Stomach (tissue), 9 donors: ENCODE measurements around the gene FGFRL1. TPM values are rescaled to one million over a fixed set of nuclear protein-coding genes. Genes with fewer than 3 reads are reported as not detected.

Experiments used
- DNase-seq, 2 donors: peaks; one replicate each; pipeline versions ENCODE4 v3.0.0 to v3.0.0-alpha.2; 2013 to 2019
- H3K27ac ChIP-seq, 5 donors: fragments of 200-600 bp in 4 of 5; sonication (generic) in 4 of 5; one replicate each; pipeline ENCODE4 v1.5.1; 2013 to 2019; ENCODE audit warnings: mild to moderate bottlenecking in 1 of 5, moderate library complexity in 1 of 5
- H3K27me3 ChIP-seq, 3 donors: fragments of 200-600 bp; sonication (generic); one replicate each; pipeline ENCODE4 v1.5.1; 2017 to 2019; ENCODE audit warnings: mixed run types in 1 of 3
- H3K36me3 ChIP-seq, 4 donors: fragments of 200-600 bp; sonication (generic); 1 replicate in 3 of 4; 2 replicates in 1 of 4; pipeline ENCODE4 v1.5.1; 2016 to 2019
- H3K4me1 ChIP-seq, 4 donors: fragments of 200-600 bp; sonication (generic); one replicate each; pipeline ENCODE4 v1.5.1; 2016 to 2019
- H3K4me3 ChIP-seq, 4 donors: fragments of 200-600 bp; sonication (generic) in 3 of 4; one replicate each; pipeline ENCODE4 v1.5.1; 2016 to 2019; ENCODE audit warnings: mild to moderate bottlenecking in 1 of 4
- H3K9me3 ChIP-seq, 4 donors: fragments of 200-600 bp; sonication (generic); one replicate each; pipeline ENCODE4 v1.5.1; 2016 to 2019
- EP300 ChIP-seq: sonication (generic); formaldehyde crosslinking; IDR thresholded peaks from one replicate; pipeline ENCODE4 v1.6.1; 2017; ENCODE audit warnings: antibody characterized with exemption
- POLR2A ChIP-seq, 4 donors: fragments of 450-650 bp; IDR thresholded peaks; one replicate each; pipeline ENCODE4 v1.6.1; 2016; ENCODE audit warnings: antibody characterized with exemption in 4 of 4, control low read depth in 2 of 4, mild to moderate bottlenecking in 1 of 4, moderate library complexity in 1 of 4
- POLR2AphosphoS5 ChIP-seq, 3 donors: sonication (generic); formaldehyde crosslinking; IDR thresholded peaks; one replicate each; pipeline ENCODE4 v1.6.1; 2016; ENCODE audit warnings: antibody characterized with exemption in 3 of 3
- WGBS, 5 donors: extraction: QIAGEN DNeasy Blood & Tissue Kit in 3 of 5; methylation state at CpG; one replicate each; pipeline versions ENCODE4 v1.1.5 to v1.1.7; 2013 to 2018; 5-methylcytosine and 5-hydroxymethylcytosine counted together
- intact Hi-C: fragments of 100-400 bp; cut with DNase I; formaldehyde crosslinking; loops from one replicate; pipeline ENCODE4 v1.15.1; 2023; ENCODE audit warnings: low total_unique reads
- polyA plus RNA-seq, 3 donors: library from polyadenylated mRNA; stranded (reverse); fragments of 200-250 nt; gene quantifications; one replicate each; pipeline ENCODE4 v1.2.3, GENCODE V29; 2013
- total RNA-seq, 5 donors: library from RNA; depleted of rRNA; stranded (reverse); fragments of >200 nt; gene quantifications; one replicate each; pipeline versions ENCODE4 v1.1.0 to v1.2.3, GENCODE V29; 2014 to 2016
- TF ChIP-seq, protein P1 (sequence below), 7 experiments: fragments of 450-650 bp in 4 of 7; fragments of 200-600 bp in 3 of 7; sonication (generic) in 3 of 7; IDR thresholded peaks; one replicate each; pipeline ENCODE4 v1.5.1; 2016 to 2019; ENCODE audit warnings: antibody characterized with exemption in 7 of 7, control low read depth in 2 of 7, mild to moderate bottlenecking in 1 of 7
- donor health status: healthy with polysubstance abuse.
- donor health status: Bipolar disorder and iron deficiency.
- donor health status: healthy.

The FGFRL1 gene
- total and polyA plus RNA-seq, 8 donors: 3.5 to 42.7 (median 9.8) TPM

DNA sequence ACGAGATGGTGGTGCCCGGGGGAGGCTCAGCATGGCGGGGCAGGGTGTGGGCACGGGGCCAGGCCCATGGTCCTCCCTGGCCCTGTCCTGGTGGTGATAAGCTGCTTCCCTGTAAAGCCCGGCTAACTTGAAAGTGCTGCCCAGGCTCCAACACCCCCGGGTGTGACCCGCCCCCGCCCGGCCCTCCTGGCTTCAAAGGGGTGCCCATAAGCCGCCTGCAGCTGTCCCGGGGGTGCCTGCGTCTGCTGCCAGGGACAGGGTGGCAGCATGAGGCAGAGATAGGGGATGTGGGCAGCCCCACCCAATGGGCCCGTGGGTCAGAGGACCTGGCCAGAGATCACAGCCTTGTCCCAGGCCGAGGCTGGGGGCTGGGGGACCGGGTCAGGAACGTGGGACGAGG, 18.1 kb downstream of the FGFRL1 start:
- WGBS, 5 donors: 24 to 49% (median 33%) methylated on average over 5 to 17 of the region's 17 CpGs
- intact Hi-C loops: no loop called here
- H3K4me3 ChIP-seq: no peak overlapping the region
- peaks cover 17 to 60% (median 44%) of the 10 kb centered on the region in 4 donors for H3K4me1 ChIP-seq
- TF ChIP-seq, protein P1, sequence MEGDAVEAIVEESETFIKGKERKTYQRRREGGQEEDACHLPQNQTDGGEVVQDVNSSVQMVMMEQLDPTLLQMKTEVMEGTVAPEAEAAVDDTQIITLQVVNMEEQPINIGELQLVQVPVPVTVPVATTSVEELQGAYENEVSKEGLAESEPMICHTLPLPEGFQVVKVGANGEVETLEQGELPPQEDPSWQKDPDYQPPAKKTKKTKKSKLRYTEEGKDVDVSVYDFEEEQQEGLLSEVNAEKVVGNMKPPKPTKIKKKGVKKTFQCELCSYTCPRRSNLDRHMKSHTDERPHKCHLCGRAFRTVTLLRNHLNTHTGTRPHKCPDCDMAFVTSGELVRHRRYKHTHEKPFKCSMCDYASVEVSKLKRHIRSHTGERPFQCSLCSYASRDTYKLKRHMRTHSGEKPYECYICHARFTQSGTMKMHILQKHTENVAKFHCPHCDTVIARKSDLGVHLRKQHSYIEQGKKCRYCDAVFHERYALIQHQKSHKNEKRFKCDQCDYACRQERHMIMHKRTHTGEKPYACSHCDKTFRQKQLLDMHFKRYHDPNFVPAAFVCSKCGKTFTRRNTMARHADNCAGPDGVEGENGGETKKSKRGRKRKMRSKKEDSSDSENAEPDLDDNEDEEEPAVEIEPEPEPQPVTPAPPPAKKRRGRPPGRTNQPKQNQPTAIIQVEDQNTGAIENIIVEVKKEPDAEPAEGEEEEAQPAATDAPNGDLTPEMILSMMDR (IDR thresholded peaks at IDR 0.05): no peak
- no peak for TF ChIP-seq POLR2A (IDR thresholded peaks at IDR 0.05)
- no peak for TF ChIP-seq POLR2AphosphoS5 (IDR thresholded peaks at IDR 0.05)
- H3K36me3 ChIP-seq: peaks cover 7 to 16% (median 14%) of the 10 kb centered on the region in 4 donors
- H3K27ac ChIP-seq: peak overlapping the region in 1 of 5 donors; percentile 50
- H3K9me3 ChIP-seq: no peaks in the 10 kb centered on the region
- peak; percentile 47 to 78 for DNase-seq
- H3K27me3 ChIP-seq: peaks cover 0 to 53% (median 8%) of the 10 kb centered on the region in 3 donors

DNA sequence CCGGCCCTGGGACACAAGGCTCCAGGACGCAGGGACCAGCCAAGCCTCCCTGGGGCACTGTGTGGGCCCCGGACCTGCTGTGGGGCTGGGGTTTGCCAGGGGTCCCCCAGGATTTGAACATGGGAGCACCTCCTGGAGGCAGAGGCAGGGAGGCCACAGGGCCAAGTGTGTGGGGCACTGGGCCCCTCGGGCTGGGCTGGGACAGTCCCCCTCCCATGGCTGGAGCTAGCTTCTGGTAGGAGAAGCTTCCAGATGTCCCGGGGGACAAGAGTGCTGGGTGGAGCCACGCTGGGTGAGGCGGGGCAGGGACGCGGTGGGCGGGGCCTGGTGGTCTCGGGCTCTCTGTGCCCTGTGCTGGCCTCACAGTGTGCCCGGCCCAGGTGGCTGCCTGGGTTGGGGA, 18.6 kb downstream of the FGFRL1 start:
- 31 to 54% (median 42%) methylated on average over 6 to 12 of the region's 12 CpGs for WGBS, 5 donors

DNA sequence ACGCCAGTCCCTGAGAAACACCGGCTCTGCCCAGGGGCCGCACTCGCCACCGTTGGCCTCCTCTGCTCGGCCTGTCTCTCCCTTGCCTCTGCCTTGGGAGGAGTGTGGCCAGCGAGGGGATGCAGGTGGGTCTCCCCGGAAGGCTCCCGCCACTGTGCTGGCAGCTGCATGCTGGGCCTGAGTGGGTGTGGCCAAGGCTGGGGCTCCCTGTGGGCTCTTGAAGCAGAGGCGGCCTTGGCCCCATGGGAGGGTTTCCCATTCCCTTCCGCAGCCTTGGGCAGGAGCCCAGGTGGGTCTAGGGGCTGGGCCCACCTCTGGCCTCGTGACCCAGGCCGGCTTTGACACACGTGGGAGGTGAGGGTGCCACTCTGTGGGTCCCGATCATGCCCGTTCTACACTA, 19.1 kb downstream of the FGFRL1 start:
- Histone ChIP-seq H3K27me3 (peaks cover 0 to 53% (median 8%) of the 10 kb centered on the region in 3 donors), H3K4me1 (peaks cover 21 to 71% (median 54%) of the 10 kb centered on the region in 4 donors), H3K4me3 (no peak overlapping the region), H3K27ac (peak overlapping the region in 1 of 5 donors; percentile 50), H3K9me3 (no peaks in the 10 kb centered on the region), H3K36me3 (peaks cover 3 to 5% (median 4%) of the 10 kb centered on the region in 4 donors)
- TF ChIP-seq EP300 (no peak), POLR2AphosphoS5 (IDR thresholded peaks at IDR 0.05) (no peak), POLR2A (IDR thresholded peaks at IDR 0.05) (no peak)
- TF ChIP-seq, protein P1 (IDR thresholded peaks at IDR 0.05): no peak
- DNase-seq: peak; percentile 44 to 56
- intact Hi-C loops: no loop called here
- WGBS, 5 donors: 36 to 60% (median 46%) methylated on average over 11 to 16 of the region's 16 CpGs

More for the DNA sequence above, 18.6 kb downstream of the FGFRL1 start:
- peak overlapping the region in 1 of 5 donors; percentile 50 for H3K27ac ChIP-seq
- no peak overlapping the region for H3K4me3 ChIP-seq
- H3K4me1 ChIP-seq: peaks cover 17 to 66% (median 49%) of the 10 kb centered on the region in 4 donors
- peaks cover 0 to 53% (median 8%) of the 10 kb centered on the region in 3 donors for H3K27me3 ChIP-seq
- DNase-seq: peak; percentile 43 to 51
- peaks cover 7 to 11% (median 9%) of the 10 kb centered on the region in 4 donors for H3K36me3 ChIP-seq
- H3K9me3 ChIP-seq: no peaks in the 10 kb centered on the region
- intact Hi-C loops: no loop called here
- no peak for TF ChIP-seq EP300
- TF ChIP-seq POLR2AphosphoS5 (IDR thresholded peaks at IDR 0.05): no peak
- TF ChIP-seq, protein P1 (IDR thresholded peaks at IDR 0.05): no peak
- TF ChIP-seq POLR2A (IDR thresholded peaks at IDR 0.05): no peak

DNA sequence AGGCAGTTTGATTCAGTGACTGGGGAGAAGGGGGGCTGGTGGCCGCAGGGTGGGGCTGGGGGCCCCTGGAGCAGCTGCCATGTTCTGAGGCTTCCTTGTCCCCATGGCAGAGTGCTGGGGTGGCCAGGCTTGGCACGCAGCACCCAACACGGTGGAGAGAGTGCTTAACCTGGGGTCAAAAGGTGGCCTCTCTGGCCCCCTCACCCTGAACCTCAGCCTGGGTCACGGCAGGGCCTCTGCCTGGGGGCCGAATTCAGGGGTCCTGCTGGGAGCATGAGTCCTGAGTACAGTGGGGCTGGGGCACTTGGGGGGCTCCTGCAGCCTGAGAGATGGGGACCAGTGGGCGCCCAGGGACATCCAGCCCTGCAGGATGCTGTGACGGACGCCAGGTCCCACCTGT, 19.9 kb downstream of the FGFRL1 start:
- Histone ChIP-seq H3K27ac (no peak overlapping the region), H3K4me1 (peaks cover 28 to 72% (median 62%) of the 10 kb centered on the region in 4 donors), H3K4me3 (no peak overlapping the region), H3K9me3 (no peaks in the 10 kb centered on the region), H3K27me3 (peaks cover 0 to 53% (median 8%) of the 10 kb centered on the region in 3 donors), H3K36me3 (no peaks in the 10 kb centered on the region)
- WGBS, 5 donors: 73 to 88% (median 80%) methylated on average over 2 to 8 of the region's 8 CpGs
- intact Hi-C loops: no loop called here
- DNase-seq: no peak
- TF ChIP-seq POLR2A (IDR thresholded peaks at IDR 0.05) (no peak), EP300 (no peak), POLR2AphosphoS5 (IDR thresholded peaks at IDR 0.05) (no peak)
- TF ChIP-seq, protein P1 (IDR thresholded peaks at IDR 0.05): no peak
